ENCODE measurements around the gene CHI3L2.

CHI3L2 gene

GRCh38 chr1:111227434-111227833 is at the start of gene CHI3L2:
TSS of gene CHI3L2 (plus strand) at chr1:111227713. CDS start at chr1:111227730, 17 bp downstream.
- no peak for DNase-seq

GRCh38 chr1:111179968-111180533 is 47.5 kb upstream of the CHI3L2 start:
- DNase-seq = no peak

DNA sequence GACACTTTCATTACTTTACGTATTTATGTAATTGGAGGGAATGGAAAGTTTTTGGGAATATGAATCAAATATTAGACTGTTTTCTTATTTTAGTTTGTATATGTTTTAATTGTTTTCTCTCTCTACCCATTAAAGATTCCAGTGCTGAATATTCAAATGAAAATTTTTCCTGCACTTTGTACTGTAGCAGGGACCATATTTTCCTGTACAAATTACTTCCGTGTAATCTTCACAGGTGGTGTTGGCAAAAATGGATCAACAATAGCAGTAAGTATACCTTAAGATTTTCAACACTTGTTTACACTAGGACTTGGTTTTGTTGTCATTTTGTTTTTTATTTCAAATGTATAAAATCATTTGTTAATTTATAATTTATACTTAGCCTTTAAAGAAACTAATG is 45.5 kb upstream of the CHI3L2 start:
- no peak for DNase-seq

DNA sequence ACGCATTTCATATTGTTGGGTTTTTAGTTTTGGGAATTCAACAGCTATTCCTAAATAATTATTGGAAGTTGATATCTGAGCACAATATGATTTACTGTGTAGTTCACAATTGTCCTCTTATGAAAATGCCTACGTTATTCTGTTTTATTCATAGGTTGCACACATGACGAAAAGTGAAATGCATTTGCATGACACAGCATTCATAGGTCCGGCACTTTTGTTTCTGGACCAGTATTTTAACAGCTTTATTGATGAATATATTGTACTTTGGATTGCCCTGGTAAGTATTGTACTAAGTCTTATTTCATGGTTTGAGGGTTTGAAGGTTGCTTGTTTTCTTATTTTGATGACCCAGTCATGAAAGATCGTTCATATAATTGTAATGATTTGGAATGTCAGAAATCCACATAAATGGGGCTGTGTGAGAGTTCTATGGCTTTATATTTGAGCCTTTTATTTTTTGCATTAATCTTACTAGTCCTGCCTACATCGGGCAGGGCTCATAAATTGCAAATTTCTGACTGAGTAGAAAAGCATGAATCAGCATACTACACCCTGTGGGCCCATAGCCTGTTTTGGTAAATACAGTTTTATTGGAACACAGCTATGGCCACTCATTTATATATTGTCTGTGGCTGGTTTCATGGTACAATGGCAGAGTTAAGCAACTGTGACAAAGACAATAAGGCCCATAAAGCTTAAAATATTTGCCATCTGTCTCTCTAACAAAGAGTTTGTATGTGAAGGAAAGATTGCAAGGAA is 44.0 kb upstream of the CHI3L2 start:
- DNase-seq = no peak

DNA sequence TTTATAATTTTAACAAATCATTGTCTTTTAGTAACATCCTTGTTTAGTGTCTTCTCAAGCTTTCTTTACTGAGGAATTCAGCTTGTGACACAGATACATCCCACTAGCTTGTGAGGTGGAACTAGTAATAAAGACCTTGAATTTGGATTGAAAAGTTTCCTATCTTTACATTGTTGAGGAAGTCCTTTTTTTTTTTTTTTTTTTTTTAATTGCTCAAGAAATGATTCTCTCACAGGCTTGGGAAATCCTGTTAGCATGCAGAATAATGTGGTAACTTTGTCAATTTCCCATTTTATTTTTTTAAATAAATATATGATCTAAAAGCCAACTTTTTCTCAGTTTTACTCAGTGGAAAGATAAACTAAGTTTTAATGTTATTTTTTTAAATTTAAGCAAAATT is 42.9 kb upstream of the CHI3L2 start:
- no peak for DNase-seq

GRCh38 chr1:111190931-111191451 is 36.5 kb upstream of the CHI3L2 start:
- DNase-seq = no peak

- no peak for DNase-seq
Observed at GRCh38 chr1:111191496-111191895, 36.0 kb upstream of the CHI3L2 start.

DNA sequence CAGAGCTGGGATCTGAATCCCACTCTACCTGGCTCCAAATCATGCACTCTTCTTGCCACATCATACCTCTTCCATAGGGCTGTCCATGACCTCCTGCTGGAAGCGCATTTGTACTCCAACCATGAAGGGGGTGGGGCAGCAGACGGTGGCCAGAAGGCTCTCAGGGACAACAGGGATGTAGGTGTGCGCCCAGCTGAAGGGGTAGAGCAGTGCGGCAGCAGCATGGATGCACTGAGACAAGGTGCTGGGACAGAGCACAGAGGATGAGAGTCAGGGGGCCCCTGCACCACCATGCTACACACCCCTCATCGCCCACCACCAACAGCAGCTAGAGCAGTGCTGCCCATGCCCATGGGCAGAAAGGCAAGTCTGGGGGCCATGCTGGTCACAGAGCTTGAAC is 35.4 kb upstream of the CHI3L2 start:
- no peak for DNase-seq

DNA sequence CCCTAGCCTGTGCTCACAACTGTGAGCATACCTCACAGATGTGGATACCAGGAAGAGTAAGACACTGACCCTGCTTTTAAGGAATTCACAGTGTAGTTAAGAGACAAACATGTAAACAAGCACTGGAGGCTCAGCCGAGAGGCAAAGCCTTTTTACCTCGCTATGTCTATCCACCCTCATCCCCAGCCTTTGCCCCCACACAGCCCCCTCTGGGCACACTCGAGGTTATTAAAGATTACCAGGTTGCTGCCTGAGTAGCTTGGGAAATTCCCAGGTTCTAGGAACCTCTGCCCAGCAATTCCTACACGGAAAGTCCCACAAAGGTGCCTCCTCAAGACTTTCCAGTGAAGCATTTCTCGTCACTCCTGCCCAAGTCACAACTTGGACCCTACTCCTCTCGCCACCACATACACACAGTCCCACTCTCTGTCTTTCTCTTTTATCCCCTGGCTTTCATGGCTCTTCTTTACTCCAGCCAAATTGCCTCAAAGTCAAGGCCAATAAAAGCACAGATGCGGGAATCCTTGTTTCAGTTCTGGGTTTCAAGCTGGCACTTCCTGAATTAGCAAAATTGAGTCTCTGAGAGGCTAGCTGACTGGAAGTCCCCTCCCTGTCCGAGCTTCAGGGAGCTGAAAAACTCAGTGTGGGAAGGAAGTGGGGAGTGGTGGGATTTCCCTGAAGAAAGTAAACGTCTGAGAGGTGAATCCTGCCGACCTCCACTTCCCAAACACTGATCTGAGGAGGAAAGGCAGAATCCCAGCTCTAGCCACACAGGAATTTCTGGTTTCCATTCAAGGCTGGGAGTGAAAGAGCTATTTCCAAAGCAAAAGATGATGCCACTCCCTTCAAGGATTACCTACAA is 34.6 kb upstream of the CHI3L2 start:
- DNase-seq = no peak

DNA sequence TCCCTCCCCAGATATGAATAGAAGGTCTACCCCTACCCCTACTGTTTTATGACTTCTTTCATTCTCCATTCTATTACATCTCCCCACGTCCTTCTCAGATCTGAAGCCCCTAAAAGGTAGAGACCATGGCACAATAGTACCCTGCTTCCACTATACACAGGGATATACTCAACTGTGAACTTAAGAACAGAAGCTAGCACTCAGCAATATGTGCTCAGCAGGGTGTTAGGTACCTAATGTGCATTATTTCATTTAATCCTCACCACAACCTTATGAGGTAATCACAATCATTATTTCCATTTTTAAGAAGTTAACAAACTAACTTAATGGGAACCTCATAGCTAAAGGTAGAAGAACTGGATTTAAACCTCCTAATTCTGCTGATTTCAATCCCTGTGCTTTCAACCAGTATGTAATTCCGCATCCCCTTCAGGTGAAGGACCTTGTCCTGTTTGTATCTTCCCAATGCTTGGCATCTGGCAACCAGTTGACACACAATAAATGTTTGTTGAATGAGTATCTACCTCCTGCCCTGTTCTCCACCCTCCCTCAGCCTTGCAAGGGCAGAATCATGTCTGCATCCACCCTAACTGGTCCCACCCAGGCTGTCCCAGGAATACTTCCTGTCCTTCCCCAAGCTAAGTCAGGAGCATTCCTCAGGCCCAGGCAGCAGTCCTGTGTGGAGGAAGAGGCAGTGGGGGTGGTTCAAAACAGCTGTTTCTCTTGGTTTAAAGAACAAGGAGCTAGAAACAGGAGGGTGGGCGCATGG is 33.6 kb upstream of the CHI3L2 start:
- DNase-seq = no peak

- DNase-seq = no peak
Observed at GRCh38 chr1:111195002-111195684, 32.4 kb upstream of the CHI3L2 start.

GRCh38 chr1:111196213-111196612 is 31.3 kb upstream of the CHI3L2 start:
- no peak for DNase-seq

DNA sequence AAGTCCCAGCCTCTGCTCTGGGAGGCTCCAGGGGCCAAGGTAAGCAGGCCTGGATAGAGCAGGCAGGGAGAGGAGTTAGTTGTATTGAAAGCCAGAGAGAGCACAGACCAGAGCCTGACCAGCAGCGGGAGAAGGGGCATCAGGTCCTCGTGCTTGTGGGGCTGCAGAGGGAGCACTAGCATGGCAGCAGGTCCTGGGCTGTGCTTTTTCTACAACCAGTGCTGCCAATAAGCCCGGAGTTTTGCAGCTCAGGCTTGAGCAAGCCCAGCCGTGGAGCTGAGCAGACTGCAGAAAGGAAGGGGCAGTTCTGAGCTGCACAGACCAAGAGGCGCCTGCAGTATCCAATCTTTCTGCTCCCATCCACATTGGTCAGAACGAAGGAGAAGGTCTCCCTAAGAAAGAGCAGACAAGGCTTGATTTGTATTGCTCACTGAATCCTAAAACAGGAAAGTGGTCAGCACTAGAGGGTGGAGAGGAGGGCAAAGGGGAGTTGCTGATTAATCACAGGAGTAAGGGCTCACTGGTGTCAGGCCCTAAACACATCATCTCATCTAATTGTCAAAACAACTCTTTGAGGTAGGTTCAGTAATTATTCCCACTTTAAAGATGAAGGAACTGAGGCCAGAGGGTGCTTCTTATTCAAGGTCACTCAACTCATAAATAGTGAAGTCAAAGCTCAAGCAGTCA is 29.8 kb upstream of the CHI3L2 start:
- no peak for DNase-seq

GRCh38 chr1:111198836-111199235 is 28.7 kb upstream of the CHI3L2 start:
- no peak for DNase-seq

DNA sequence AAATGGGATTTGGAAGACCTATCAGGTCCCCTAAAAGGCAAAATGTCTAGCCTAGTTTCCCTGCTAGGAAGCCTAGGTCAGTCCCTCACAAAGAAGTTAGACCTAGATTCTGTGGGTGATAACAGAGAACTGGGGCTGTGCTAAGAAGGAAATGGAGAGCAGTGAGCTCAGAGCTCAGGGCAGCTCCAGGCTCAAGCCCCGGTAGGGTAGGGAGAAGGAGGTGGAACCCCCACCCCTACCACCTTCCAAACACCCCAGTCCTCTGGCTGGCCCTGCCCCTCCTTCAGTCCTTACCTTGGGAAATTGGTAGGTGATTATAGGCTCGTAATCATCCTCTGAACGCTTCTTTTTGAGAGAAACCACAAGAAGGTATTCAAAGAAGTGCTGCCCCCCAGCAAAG is 28.2 kb upstream of the CHI3L2 start:
- DNase-seq = no peak

DNA sequence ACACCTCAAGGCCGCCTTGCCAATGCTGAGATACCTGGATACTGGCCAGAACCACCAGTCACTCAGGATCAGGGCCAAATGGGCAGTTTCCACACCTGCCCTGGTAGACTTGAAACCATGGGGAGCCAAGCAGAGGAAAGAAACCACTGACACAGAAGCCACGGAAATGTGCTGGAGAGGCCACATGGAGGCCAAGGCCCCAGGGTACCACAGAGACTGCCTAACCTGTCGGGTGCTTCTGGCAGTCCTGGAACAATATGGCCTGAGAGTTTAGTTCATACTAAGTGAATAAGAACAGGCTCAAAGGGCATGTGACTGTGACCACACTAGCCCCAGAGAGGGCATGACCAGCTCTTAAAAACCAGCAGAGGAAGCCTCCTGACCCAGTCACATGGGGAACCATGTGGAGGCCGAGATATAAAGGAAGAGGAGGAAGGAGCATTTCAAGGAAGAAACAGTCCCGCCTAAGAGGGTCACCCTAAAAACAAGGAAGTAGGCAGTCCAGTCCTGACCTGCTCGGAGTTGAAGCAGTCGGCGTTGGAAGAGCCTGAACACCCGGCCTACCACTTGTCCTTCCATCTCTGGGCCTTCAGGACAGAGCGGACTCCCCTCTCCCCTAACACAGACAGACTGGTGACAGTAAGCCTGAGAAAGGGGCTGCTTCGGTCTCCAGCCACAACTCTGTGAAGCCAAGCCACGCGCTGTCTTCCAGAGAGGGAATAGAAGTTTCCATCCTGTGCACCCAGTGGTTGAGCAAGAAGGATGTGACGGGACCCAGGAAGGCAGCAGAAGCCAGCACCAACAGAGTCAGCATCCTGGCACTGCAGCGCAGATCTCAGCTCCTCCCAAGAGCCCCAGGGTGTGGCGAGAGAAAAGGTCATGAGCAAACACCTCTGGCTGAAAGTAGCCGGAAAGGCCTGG is 27.4 kb upstream of the CHI3L2 start, which contains the start of gene DENND2D:
Gene DENND2D, minus strand, starts transcription at position 766 of the 921 bp plus-strand sequence. Its CDS starts 187 bp downstream, at position 579.
- no peak for DNase-seq

DNA sequence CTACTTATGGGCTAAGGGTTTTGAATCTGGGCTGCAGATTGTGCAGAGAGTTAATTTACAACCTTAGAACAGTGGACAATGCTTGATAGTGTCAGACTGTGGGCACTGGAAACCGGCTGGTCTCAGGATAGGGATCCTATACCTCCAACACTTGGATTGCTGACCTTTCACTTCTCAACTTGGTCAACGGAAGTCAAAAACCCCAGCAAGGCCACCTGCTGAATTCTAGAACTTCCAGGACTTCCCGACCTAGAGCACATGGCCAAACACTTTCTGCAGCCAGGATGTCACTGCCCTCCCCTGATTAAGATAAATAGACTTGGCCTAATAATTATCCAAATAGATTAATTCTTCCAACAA is 26.7 kb upstream of the CHI3L2 start:
- no peak for DNase-seq

GRCh38 chr1:111201275-111202090 is 26.0 kb upstream of the CHI3L2 start:
- no peak for DNase-seq

- no peak for DNase-seq
Observed at GRCh38 chr1:111202366-111202706, 25.2 kb upstream of the CHI3L2 start.
